NT2/D1 (cell line): ENCODE measurements around the gene CYTH3.
"Not testable (repeated sequence)": the region's sequence is repeated elsewhere in the genome, so short reads cannot be mapped to it uniquely, and the experiment has no call there.

Experiments
- DNase-seq: peaks from one replicate; pipeline ENCODE4 v3.0.0-alpha.2; 2011; ENCODE audit warnings: low read depth, low spot score
- H3K27me3 ChIP-seq: 2 replicates; pipeline ENCODE4 v1.6.0; 2011; ENCODE audit warnings: mild to moderate bottlenecking; ENCODE audit not compliant: insufficient read length, insufficient read depth
- H3K36me3 ChIP-seq: 2 replicates; pipeline ENCODE4 v1.6.1; 2011; ENCODE audit warnings: mild to moderate bottlenecking, low read length, mixed read lengths; ENCODE audit not compliant: insufficient read depth, insufficient read length
- H3K4me1 ChIP-seq: 2 replicates; pipeline ENCODE4 v1.5.1; 2011; ENCODE audit not compliant: insufficient read depth, insufficient read length
- H3K4me3 ChIP-seq: 2 replicates; pipeline ENCODE4 v1.5.1; 2011; ENCODE audit warnings: low read depth; ENCODE audit not compliant: insufficient read length
- H3K9ac ChIP-seq: 2 replicates; pipeline ENCODE4 v1.6.0; 2011; ENCODE audit warnings: low read depth; ENCODE audit not compliant: insufficient read length
- H3K9me3 ChIP-seq: 2 replicates; pipeline ENCODE4 v1.5.1; 2011; ENCODE audit warnings: mild to moderate bottlenecking, low read length; ENCODE audit not compliant: insufficient read depth
- SUZ12 ChIP-seq: IDR thresholded peaks from 2 replicates; pipeline ENCODE4 v1.6.1; 2011; ENCODE audit not compliant: insufficient read length, insufficient read depth; ENCODE audit errors: extremely low read depth
- YY1 ChIP-seq: IDR thresholded peaks from 2 replicates; pipeline ENCODE4 v1.6.1; 2011; ENCODE audit not compliant: insufficient read length, insufficient read depth
- ZNF274 ChIP-seq: IDR thresholded peaks from 2 replicates; pipeline ENCODE4 v1.6.1; 2011; ENCODE audit warnings: mild to moderate bottlenecking, low read depth, low read length

Gene CYTH3

GRCh38 chr7:6157685-6158423 is 114.6 kb downstream of the CYTH3 start:
- no peaks in the 10 kb centered on the region for H3K27me3 ChIP-seq
- no peak for DNase-seq
- TF ChIP-seq ZNF274 (no peak), SUZ12 (no peak), YY1 (no peak)
- peaks cover 94% of the 10 kb centered on the region for H3K36me3 ChIP-seq
- no peak overlapping the region for H3K9ac ChIP-seq
- no peaks in the 10 kb centered on the region for H3K9me3 ChIP-seq
- no peak overlapping the region for H3K4me3 ChIP-seq
- peaks cover 19% of the 10 kb centered on the region for H3K4me1 ChIP-seq

- Histone ChIP-seq H3K4me3 (no peak overlapping the region), H3K27me3 (no peaks in the 10 kb centered on the region), H3K4me1 (peaks cover 19% of the 10 kb centered on the region), H3K9me3 (no peaks in the 10 kb centered on the region), H3K9ac (no peak overlapping the region), H3K36me3 (peaks cover 94% of the 10 kb centered on the region)
- TF ChIP-seq ZNF274 (no peak), SUZ12 (no peak), YY1 (no peak)
- no peak for DNase-seq
Observed at GRCh38 chr7:6156734-6157133, 115.7 kb downstream of the CYTH3 start.

GRCh38 chr7:6155596-6155995 is 116.8 kb downstream of the CYTH3 start:
- Histone ChIP-seq H3K4me3 (no peak overlapping the region), H3K9ac (no peak overlapping the region), H3K9me3 (no peaks in the 10 kb centered on the region), H3K27me3 (no peaks in the 10 kb centered on the region), H3K4me1 (peaks cover 19% of the 10 kb centered on the region), H3K36me3 (peaks cover 94% of the 10 kb centered on the region)
- no peak for DNase-seq
- TF ChIP-seq ZNF274 (no peak), SUZ12 (no peak), YY1 (no peak)

- Histone ChIP-seq H3K9ac (no peak overlapping the region), H3K27me3 (no peaks in the 10 kb centered on the region), H3K4me3 (no peak overlapping the region), H3K9me3 (no peaks in the 10 kb centered on the region), H3K4me1 (peaks cover 19% of the 10 kb centered on the region), H3K36me3 (peaks cover 96% of the 10 kb centered on the region)
- DNase-seq: no peak
- no peak for TF ChIP-seq SUZ12
- TF ChIP-seq YY1: no peak
- no peak for TF ChIP-seq ZNF274
Observed at GRCh38 chr7:6154542-6155404, 117.7 kb downstream of the CYTH3 start.

- Histone ChIP-seq H3K4me1 (peaks cover 11% of the 10 kb centered on the region), H3K9me3 (no peaks in the 10 kb centered on the region), H3K4me3 (no peak overlapping the region), H3K36me3 (peaks cover 97% of the 10 kb centered on the region), H3K27me3 (no peaks in the 10 kb centered on the region), H3K9ac (no peak overlapping the region)
- no peak for TF ChIP-seq SUZ12
- TF ChIP-seq ZNF274: no peak
- no peak for TF ChIP-seq YY1
- DNase-seq: no peak
Observed at GRCh38 chr7:6153646-6154541, 118.5 kb downstream of the CYTH3 start.

GRCh38 chr7:6151994-6152735 is 120.3 kb downstream of the CYTH3 start:
- Histone ChIP-seq H3K4me3 (no peak overlapping the region), H3K9ac (no peak overlapping the region), H3K36me3 (peaks cover 99% of the 10 kb centered on the region), H3K9me3 (no peaks in the 10 kb centered on the region), H3K4me1 (no peaks in the 10 kb centered on the region), H3K27me3 (no peaks in the 10 kb centered on the region)
- DNase-seq: no peak
- TF ChIP-seq YY1 (no peak), SUZ12 (no peak), ZNF274 (no peak)

- not testable (repeated sequence) for H3K9ac ChIP-seq, H3K27me3 ChIP-seq, H3K9me3 ChIP-seq, H3K4me3 ChIP-seq, H3K4me1 ChIP-seq, DNase-seq
- peaks cover 99% of the 10 kb centered on the region for H3K36me3 ChIP-seq
Observed at GRCh38 chr7:6151527-6151926, 120.9 kb downstream of the CYTH3 start.
